ENCODE data around the gene ALPG. TPM values are rescaled to one million over a fixed set of nuclear protein-coding genes. Genes with fewer than 3 reads are reported as not detected.

The ALPG gene
- total RNA-seq, 1 experiment from 2014 or later, result 1.2 TPM

DNA sequence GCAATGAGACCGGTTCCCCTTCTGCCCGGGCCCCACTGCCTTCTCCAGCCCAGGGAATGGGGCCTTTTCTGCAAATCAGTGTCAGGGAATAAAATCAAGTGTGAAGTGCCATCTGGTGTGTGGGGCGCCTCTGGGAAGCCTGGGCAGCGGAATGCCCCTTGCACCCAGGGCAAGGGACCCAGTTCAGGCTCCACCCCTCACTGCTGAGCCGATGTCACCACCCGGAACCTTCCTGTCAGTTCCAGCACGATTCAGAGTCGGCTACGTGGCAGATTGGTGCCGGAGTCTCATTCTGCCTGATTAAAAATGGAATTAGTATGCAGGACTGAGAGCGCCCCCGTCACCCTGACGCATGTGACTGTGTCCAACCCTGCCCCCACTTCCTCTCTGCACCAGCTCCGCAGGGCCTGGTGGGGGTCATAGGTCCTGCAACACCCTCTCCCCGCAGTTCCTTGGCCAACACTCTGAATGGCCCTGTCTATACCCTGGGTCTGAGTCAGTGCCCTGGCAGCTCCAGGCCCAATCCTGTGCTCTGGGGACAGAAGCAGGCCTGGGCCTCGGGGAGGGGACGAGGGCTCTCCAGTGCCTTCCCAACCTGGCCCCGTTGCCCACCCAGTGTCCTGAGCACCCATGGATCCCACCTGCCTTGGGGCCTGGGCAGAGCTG is 41.1 kb downstream of the ALPG start (continued):
- TF ChIP-seq, protein P1, sequence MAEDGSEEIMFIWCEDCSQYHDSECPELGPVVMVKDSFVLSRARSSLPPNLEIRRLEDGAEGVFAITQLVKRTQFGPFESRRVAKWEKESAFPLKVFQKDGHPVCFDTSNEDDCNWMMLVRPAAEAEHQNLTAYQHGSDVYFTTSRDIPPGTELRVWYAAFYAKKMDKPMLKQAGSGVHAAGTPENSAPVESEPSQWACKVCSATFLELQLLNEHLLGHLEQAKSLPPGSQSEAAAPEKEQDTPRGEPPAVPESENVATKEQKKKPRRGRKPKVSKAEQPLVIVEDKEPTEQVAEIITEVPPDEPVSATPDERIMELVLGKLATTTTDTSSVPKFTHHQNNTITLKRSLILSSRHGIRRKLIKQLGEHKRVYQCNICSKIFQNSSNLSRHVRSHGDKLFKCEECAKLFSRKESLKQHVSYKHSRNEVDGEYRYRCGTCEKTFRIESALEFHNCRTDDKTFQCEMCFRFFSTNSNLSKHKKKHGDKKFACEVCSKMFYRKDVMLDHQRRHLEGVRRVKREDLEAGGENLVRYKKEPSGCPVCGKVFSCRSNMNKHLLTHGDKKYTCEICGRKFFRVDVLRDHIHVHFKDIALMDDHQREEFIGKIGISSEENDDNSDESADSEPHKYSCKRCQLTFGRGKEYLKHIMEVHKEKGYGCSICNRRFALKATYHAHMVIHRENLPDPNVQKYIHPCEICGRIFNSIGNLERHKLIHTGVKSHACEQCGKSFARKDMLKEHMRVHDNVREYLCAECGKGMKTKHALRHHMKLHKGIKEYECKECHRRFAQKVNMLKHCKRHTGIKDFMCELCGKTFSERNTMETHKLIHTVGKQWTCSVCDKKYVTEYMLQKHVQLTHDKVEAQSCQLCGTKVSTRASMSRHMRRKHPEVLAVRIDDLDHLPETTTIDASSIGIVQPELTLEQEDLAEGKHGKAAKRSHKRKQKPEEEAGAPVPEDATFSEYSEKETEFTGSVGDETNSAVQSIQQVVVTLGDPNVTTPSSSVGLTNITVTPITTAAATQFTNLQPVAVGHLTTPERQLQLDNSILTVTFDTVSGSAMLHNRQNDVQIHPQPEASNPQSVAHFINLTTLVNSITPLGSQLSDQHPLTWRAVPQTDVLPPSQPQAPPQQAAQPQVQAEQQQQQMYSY (CRISPR knock-in tag; IDR thresholded peaks at IDR 0.05), result no peak

DNA sequence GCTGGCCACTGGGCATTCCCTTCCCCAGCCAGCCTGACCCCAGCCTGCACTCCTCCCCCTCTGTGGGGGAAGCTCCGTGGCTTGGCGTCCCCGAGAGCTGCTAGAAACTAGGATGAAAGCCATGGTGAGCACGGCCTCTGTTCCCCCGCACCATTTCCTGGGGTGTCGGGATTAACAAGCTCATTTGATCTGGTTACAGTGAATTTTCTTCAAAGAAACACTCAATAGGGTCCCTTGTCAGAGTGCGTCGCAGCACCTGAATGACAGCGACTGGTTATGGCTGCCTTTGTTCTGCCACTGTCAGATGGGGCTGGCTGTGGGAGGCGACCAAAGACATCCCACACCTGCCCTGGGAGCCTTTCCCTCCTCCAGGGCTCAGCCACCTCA is 41.7 kb downstream of the ALPG start:
- Mint-ChIP-seq H3K9me3 (no peaks in the 10 kb centered on the region), H3K4me3 (no peak overlapping the region), H3K27ac (no peak overlapping the region), H3K27me3 (ENCODE audit: low read depth) (no peaks in the 10 kb centered on the region), H3K36me3 (no peaks in the 10 kb centered on the region), H3K4me1 (no peaks in the 10 kb centered on the region)
- CTCF ChIA-PET, result interaction anchor here (0.6 to 6.0 kb wide), 8 partner anchors 9 to 81 kb away, joined by 3 to 104 read pairs (median 4); partner anchors contain the start of gene PRSS56
- no peak for DNase-seq (ENCODE audit: low spot score)
- TF ChIP-seq, protein P2, sequence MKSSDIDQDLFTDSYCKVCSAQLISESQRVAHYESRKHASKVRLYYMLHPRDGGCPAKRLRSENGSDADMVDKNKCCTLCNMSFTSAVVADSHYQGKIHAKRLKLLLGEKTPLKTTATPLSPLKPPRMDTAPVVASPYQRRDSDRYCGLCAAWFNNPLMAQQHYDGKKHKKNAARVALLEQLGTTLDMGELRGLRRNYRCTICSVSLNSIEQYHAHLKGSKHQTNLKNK (CRISPR knock-in tag; IDR thresholded peaks at IDR 0.05), result no peak
- no peak for TF ChIP-seq ZNF317 (CRISPR knock-in tag; IDR thresholded peaks at IDR 0.05; ENCODE audit: borderline replicate concordance, low read depth)
- TF ChIP-seq, protein P3, sequence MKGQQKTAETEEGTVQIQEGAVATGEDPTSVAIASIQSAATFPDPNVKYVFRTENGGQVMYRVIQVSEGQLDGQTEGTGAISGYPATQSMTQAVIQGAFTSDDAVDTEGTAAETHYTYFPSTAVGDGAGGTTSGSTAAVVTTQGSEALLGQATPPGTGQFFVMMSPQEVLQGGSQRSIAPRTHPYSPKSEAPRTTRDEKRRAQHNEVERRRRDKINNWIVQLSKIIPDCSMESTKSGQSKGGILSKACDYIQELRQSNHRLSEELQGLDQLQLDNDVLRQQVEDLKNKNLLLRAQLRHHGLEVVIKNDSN (CRISPR knock-in tag; IDR thresholded peaks at IDR 0.05), result no peak
- TF ChIP-seq, protein P4, sequence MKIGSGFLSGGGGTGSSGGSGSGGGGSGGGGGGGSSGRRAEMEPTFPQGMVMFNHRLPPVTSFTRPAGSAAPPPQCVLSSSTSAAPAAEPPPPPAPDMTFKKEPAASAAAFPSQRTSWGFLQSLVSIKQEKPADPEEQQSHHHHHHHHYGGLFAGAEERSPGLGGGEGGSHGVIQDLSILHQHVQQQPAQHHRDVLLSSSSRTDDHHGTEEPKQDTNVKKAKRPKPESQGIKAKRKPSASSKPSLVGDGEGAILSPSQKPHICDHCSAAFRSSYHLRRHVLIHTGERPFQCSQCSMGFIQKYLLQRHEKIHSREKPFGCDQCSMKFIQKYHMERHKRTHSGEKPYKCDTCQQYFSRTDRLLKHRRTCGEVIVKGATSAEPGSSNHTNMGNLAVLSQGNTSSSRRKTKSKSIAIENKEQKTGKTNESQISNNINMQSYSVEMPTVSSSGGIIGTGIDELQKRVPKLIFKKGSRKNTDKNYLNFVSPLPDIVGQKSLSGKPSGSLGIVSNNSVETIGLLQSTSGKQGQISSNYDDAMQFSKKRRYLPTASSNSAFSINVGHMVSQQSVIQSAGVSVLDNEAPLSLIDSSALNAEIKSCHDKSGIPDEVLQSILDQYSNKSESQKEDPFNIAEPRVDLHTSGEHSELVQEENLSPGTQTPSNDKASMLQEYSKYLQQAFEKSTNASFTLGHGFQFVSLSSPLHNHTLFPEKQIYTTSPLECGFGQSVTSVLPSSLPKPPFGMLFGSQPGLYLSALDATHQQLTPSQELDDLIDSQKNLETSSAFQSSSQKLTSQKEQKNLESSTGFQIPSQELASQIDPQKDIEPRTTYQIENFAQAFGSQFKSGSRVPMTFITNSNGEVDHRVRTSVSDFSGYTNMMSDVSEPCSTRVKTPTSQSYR (CRISPR knock-in tag; IDR thresholded peaks at IDR 0.05), result no peak
- POLR2A ChIA-PET, result no interaction called here
- ATAC-seq, result no peak

DNA sequence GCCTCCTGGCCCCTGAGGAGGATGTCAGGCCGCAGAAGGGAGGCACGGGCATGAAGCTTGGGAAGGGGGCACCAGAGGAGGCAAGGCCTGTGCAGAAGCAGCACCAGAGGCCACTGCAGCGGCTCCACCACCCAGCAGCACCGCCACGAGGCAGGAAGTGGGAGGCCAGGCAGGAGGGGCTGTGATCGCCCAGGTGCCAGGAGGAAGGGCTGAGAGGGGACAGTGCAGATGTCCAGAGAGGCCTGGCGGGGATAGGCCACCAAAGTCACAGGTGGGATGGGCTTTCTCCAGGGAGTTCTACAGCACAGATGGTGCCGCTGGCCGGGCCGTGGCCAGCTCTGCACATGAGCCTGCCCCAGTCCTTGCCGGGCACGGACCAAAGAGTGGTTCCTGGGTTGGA is 43.3 kb downstream of the ALPG start:
- peak; percentile 19; the same call in 1 of the 2 replicates for ATAC-seq
- DNase-seq (ENCODE audit: low spot score), result no peak
- no peaks in the 10 kb centered on the region for H3K4me1 Mint-ChIP-seq
- CTCF ChIA-PET, result interaction anchor here (6.0 kb wide), 1 partner anchor 72 kb away, joined by 104 read pairs; the partner anchor contains the start of gene PRSS56
- no peaks in the 10 kb centered on the region for H3K27me3 Mint-ChIP-seq (ENCODE audit: low read depth)
- H3K4me3 Mint-ChIP-seq, result no peak overlapping the region
- no peaks in the 10 kb centered on the region for H3K36me3 Mint-ChIP-seq
- H3K9me3 Mint-ChIP-seq, result no peaks in the 10 kb centered on the region
- no peak overlapping the region for H3K27ac Mint-ChIP-seq
- POLR2A ChIA-PET, result no interaction called here
- TF ChIP-seq OVOL2 (CRISPR knock-in tag; IDR thresholded peaks at IDR 0.05; ENCODE audit: borderline replicate concordance) (no peak), ESRRA (CRISPR knock-in tag; IDR thresholded peaks at IDR 0.05; ENCODE audit: borderline replicate concordance) (no peak), ZNF219 (CRISPR knock-in tag; IDR thresholded peaks at IDR 0.05; ENCODE audit: borderline replicate concordance) (no peak), ZNF317 (CRISPR knock-in tag; IDR thresholded peaks at IDR 0.05; ENCODE audit: borderline replicate concordance, low read depth) (no peak), ZNF423 (CRISPR knock-in tag; IDR thresholded peaks at IDR 0.05) (no peak)
- TF ChIP-seq, protein P5, sequence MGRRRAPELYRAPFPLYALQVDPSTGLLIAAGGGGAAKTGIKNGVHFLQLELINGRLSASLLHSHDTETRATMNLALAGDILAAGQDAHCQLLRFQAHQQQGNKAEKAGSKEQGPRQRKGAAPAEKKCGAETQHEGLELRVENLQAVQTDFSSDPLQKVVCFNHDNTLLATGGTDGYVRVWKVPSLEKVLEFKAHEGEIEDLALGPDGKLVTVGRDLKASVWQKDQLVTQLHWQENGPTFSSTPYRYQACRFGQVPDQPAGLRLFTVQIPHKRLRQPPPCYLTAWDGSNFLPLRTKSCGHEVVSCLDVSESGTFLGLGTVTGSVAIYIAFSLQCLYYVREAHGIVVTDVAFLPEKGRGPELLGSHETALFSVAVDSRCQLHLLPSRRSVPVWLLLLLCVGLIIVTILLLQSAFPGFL (CRISPR knock-in tag; IDR thresholded peaks at IDR 0.05; ENCODE audit: borderline replicate concordance), result no peak
- TF ChIP-seq, protein P6, sequence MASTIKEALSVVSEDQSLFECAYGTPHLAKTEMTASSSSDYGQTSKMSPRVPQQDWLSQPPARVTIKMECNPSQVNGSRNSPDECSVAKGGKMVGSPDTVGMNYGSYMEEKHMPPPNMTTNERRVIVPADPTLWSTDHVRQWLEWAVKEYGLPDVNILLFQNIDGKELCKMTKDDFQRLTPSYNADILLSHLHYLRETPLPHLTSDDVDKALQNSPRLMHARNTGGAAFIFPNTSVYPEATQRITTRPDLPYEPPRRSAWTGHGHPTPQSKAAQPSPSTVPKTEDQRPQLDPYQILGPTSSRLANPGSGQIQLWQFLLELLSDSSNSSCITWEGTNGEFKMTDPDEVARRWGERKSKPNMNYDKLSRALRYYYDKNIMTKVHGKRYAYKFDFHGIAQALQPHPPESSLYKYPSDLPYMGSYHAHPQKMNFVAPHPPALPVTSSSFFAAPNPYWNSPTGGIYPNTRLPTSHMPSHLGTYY (CRISPR knock-in tag; IDR thresholded peaks at IDR 0.05), result no peak
- TF ChIP-seq, protein P7, sequence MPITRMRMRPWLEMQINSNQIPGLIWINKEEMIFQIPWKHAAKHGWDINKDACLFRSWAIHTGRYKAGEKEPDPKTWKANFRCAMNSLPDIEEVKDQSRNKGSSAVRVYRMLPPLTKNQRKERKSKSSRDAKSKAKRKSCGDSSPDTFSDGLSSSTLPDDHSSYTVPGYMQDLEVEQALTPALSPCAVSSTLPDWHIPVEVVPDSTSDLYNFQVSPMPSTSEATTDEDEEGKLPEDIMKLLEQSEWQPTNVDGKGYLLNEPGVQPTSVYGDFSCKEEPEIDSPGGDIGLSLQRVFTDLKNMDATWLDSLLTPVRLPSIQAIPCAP (CRISPR knock-in tag; IDR thresholded peaks at IDR 0.05), result no peak
- TF ChIP-seq, protein P8, sequence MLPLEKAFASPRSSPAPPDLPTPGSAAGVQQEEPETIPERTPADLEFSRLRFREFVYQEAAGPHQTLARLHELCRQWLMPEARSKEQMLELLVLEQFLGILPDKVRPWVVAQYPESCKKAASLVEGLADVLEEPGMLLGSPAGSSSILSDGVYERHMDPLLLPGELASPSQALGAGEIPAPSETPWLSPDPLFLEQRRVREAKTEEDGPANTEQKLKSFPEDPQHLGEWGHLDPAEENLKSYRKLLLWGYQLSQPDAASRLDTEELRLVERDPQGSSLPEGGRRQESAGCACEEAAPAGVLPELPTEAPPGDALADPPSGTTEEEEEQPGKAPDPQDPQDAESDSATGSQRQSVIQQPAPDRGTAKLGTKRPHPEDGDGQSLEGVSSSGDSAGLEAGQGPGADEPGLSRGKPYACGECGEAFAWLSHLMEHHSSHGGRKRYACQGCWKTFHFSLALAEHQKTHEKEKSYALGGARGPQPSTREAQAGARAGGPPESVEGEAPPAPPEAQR (CRISPR knock-in tag; IDR thresholded peaks at IDR 0.05), result no peak
- TF ChIP-seq, protein P9, sequence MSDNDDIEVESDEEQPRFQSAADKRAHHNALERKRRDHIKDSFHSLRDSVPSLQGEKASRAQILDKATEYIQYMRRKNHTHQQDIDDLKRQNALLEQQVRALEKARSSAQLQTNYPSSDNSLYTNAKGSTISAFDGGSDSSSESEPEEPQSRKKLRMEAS (CRISPR knock-in tag; IDR thresholded peaks at IDR 0.05), result no peak
- TF ChIP-seq, protein P4 (CRISPR knock-in tag; IDR thresholded peaks at IDR 0.05), result no peak

Measured in WTC11 (cell line).